HUES64 (cell line): Measurements from ENCODE around the gene HK3.

Experiments used
- H3K27ac ChIP-seq: 2 replicates; pipeline ENCODE4 v1.7.0; 2013; ENCODE audit warnings: low read depth, low read length, inconsistent platforms
- H3K27me3 ChIP-seq: 2 replicates; pipeline ENCODE4 v1.6.1; 2013; ENCODE audit warnings: mild to moderate bottlenecking, low read length; ENCODE audit not compliant: insufficient read depth
- H3K36me3 ChIP-seq: 2 replicates; pipeline ENCODE4 v1.6.1; 2013; ENCODE audit warnings: mild to moderate bottlenecking, low read length; ENCODE audit not compliant: insufficient read depth
- H3K4me1 ChIP-seq: 2 replicates; pipeline ENCODE4 v1.6.1; 2013; ENCODE audit warnings: mild to moderate bottlenecking, low read length, moderate library complexity; ENCODE audit not compliant: insufficient read depth
- H3K4me3 ChIP-seq: 2 replicates; pipeline ENCODE4 v1.5.1; 2013; ENCODE audit warnings: mild to moderate bottlenecking, low read length, moderate library complexity
- H3K9ac ChIP-seq: 2 replicates; pipeline ENCODE4 v1.6.1; 2013; ENCODE audit warnings: mild to moderate bottlenecking, low read depth, low read length
- H3K9me3 ChIP-seq: 2 replicates; pipeline ENCODE4 v1.6.1; 2013; ENCODE audit warnings: low read depth, low read length; ENCODE audit not compliant: insufficient read depth
- WGBS: fragments of 150-250, 120-280 bp; methylation state at CpG from one replicate; pipeline ENCODE4 v1.1.7; 2013; ENCODE audit warnings: missing lambda C conversion rate; 5-methylcytosine and 5-hydroxymethylcytosine counted together

The HK3 gene

GRCh38 chr5:176881021-176881749 is 18.0 kb downstream of the HK3 start:
- H3K4me1 ChIP-seq, result no peaks in the 10 kb centered on the region; the same call in 1 of the 2 replicates
- no peak overlapping the region for H3K27ac ChIP-seq
- WGBS, result 95% methylated on average over 27 of the region's 28 CpGs
- no peaks in the 10 kb centered on the region for H3K27me3 ChIP-seq
- H3K36me3 ChIP-seq, result no peaks in the 10 kb centered on the region
- H3K4me3 ChIP-seq, result no peak overlapping the region
- H3K9me3 ChIP-seq, result no peaks in the 10 kb centered on the region
- no peak overlapping the region for H3K9ac ChIP-seq

- no peak overlapping the region for H3K27ac ChIP-seq
- no peaks in the 10 kb centered on the region for H3K36me3 ChIP-seq
- H3K9ac ChIP-seq, result no peak overlapping the region
- H3K4me1 ChIP-seq, result no peaks in the 10 kb centered on the region; the same call in 1 of the 2 replicates
- no peaks in the 10 kb centered on the region for H3K9me3 ChIP-seq
- 94% methylated on average over 20 of the region's 26 CpGs for WGBS
- H3K27me3 ChIP-seq, result no peaks in the 10 kb centered on the region
- H3K4me3 ChIP-seq, result no peak overlapping the region
Observed at GRCh38 chr5:176880366-176881020, 18.7 kb downstream of the HK3 start.

GRCh38 chr5:176879663-176880361 is 19.3 kb downstream of the HK3 start:
- Histone ChIP-seq H3K4me3 (no peak overlapping the region), H3K36me3 (no peaks in the 10 kb centered on the region), H3K27me3 (no peaks in the 10 kb centered on the region), H3K27ac (no peak overlapping the region), H3K4me1 (no peaks in the 10 kb centered on the region; the same call in 1 of the 2 replicates), H3K9ac (no peak overlapping the region), H3K9me3 (no peaks in the 10 kb centered on the region)
- 86% methylated on average over 23 of the region's 23 CpGs for WGBS

DNA sequence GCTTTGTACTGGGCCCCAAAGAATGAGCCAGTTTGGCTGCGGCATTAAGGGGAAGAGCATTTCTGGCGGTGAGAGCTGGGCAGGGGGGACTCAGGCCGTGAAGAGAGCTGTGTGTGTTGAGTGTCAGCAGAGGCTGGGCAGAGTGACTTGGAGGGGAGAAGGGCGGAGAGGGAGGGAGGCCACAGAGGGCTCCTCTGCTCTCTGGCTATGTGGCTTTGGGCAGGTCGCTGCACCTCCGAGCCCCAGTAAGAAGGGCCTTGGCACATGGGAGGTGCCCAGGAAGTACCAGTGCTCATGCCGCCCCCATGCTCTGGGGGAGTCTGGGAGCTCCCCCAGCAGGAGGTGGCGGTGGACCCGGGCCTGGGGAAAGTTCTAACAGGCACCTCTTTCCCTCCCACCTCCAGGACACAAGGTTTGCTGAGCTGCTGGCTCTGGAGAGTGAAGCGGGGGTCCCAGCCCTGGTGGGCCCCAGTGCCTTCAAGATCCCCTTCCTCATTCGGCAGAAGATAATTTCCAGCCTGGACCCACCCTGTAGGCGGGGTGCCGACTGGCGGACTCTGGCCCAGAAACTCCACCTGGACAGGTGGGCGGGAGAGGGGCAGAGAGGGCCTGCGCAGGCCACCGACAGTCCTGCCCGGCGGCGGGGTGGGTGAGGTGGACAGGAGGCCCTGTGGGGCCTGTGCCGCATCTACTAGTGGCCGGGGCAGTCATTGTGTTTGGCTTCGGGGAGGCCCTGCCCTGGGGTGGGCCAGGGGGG is 20.1 kb downstream of the HK3 start:
- Histone ChIP-seq H3K36me3 (no peaks in the 10 kb centered on the region), H3K27me3 (no peaks in the 10 kb centered on the region), H3K4me3 (no peak overlapping the region), H3K4me1 (no peaks in the 10 kb centered on the region), H3K9ac (no peak overlapping the region), H3K27ac (no peak overlapping the region), H3K9me3 (no peaks in the 10 kb centered on the region)
- 85% methylated on average over 23 of the region's 23 CpGs for WGBS

DNA sequence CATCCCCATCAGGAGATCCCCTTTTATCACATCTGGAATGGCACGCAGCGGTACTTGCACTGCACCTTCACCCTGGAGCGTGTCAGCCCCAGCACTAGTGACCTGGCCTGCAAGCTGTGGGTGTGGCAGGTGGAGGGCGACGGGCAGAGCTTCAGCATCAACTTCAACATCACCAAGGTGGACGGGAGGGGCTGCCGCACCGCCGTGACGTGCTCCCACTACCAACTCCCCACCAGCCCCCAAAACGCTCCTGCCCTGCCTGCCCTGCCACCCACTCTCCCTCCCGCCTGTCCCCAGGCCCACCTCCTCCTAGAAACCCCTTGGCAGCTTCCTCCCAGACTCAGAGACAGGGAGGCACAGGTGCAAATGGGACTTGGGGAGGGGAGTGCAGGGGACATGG is 20.7 kb downstream of the HK3 start:
- Histone ChIP-seq H3K9ac (no peak overlapping the region), H3K36me3 (no peaks in the 10 kb centered on the region), H3K4me3 (no peak overlapping the region), H3K4me1 (no peaks in the 10 kb centered on the region), H3K27me3 (no peaks in the 10 kb centered on the region), H3K27ac (no peak overlapping the region), H3K9me3 (no peaks in the 10 kb centered on the region)
- WGBS, result 93% methylated on average over 12 of the region's 12 CpGs

DNA sequence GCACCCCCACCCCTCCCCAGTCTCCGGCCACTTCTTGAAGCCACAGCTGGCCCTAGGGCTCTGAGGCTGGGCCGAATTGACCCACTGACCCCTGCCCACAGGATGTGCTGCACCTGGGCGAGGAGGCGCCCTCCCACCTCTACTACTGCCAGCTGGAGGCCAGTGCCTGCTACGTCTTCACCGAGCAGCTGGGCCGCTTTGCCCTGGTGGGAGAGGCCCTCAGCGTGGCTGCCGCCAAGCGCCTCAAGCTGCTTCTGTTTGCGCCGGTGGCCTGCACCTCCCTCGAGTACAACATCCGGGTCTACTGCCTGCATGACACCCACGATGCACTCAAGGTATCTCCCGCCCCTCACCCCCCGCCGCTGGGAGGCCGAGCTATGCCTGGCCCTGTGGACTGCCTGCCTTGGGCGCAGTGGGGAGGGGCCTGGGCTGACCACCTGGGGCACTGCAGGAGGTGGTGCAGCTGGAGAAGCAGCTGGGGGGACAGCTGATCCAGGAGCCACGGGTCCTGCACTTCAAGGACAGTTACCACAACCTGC is 21.3 kb downstream of the HK3 start:
- 88% methylated on average over 21 of the region's 21 CpGs for whole genome bisulfite sequencing
- no peaks in the 10 kb centered on the region for H3K27me3 ChIP-seq
- no peak overlapping the region for H3K9ac ChIP-seq
- no peak overlapping the region for H3K27ac ChIP-seq
- no peaks in the 10 kb centered on the region for H3K9me3 ChIP-seq
- H3K4me3 ChIP-seq, result no peak overlapping the region
- no peaks in the 10 kb centered on the region for H3K4me1 ChIP-seq
- H3K36me3 ChIP-seq, result no peaks in the 10 kb centered on the region

DNA sequence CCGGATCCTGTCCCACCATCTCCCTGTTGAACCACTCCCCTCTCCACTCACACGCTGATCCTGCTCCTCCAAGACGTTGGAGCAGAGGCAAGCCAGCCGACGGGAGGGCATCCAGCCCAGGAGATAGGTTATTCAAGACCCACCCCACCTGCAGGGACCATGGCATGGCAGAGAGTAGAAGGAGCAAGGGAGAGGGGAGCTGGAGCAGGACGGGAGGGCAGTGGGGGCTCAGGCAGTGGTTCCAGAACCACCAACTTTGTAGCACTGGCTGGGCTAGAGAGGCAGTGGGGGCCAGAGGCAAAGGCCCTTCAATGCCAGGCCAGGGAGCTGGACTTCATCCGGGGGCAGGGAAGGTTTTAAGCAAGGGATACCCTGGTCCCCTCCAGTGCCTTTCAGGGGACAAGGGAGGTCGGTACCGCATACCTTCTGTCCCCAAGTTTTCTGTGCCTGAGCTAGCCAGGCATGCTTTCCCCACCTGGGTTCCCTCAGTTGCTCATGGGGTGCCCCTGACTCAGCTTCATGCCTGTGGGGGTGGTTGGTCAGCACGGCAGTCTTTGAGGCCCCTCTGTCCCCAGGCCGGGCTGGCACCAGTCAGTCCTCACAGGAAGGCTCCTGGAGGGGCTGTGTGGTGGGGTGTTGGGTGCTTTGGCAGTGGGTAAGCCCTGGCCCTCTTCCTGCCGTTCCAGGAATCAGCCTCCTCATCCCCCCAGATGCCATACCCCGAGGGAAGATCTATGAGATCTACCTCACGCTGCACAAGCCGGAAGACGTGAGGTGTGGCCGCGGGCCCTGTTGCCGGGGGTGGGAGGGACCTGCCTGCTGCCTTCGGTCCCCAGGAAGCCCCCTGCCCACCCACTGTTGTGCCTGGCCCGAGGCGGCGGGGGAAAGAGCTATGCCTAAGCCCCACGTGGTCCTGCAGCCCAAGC is 22.4 kb downstream of the HK3 start:
- no peaks in the 10 kb centered on the region for H3K36me3 ChIP-seq
- H3K9me3 ChIP-seq, result no peaks in the 10 kb centered on the region
- no peaks in the 10 kb centered on the region for H3K27me3 ChIP-seq
- H3K4me3 ChIP-seq, result no peak overlapping the region
- no peak overlapping the region for H3K27ac ChIP-seq
- H3K9ac ChIP-seq, result no peak overlapping the region
- WGBS, result 87% methylated on average over 24 of the region's 24 CpGs
- no peaks in the 10 kb centered on the region for H3K4me1 ChIP-seq

DNA sequence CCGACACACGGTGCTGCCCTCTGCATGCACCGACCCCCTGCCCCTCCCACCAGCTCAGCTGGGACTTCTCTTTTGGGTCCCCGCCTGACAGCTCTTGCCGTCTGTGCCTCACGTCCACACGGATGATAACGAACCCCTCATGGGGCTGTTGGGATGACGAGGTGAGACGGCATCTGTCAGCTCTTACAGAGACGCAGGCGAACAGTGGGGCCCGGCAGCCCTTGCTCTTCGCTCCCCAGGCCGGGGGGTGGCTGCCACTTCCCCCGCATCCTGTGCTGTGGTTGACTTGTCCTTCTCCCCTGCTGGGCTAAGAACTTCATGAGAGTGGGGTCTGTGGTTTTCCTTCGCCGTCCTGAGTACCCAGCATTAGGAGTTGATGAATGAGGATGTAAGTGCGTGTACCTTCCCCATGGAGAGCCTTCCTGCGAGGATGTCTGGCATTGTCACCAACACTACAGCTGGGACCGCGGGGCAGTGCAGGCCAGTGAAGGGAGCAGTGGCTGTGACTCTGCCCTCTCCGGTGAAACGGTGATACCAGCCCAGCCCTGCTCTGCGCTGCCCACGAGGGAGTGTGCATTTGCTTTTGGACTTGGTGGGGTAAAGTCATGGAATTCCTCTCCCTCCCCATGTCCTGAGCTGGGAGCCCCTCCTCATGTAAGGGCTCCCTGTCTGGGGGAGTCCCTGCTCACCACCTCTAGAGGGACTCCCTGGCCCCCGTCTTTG is 23.2 kb downstream of the HK3 start:
- Histone ChIP-seq H3K27me3 (no peaks in the 10 kb centered on the region), H3K4me3 (no peak overlapping the region), H3K27ac (no peak overlapping the region), H3K9me3 (no peaks in the 10 kb centered on the region), H3K36me3 (no peaks in the 10 kb centered on the region), H3K4me1 (no peaks in the 10 kb centered on the region), H3K9ac (no peak overlapping the region)
- whole genome bisulfite sequencing, result 75% methylated on average over 26 of the region's 27 CpGs

GRCh38 chr5:176875014-176875550 is 24.1 kb downstream of the HK3 start:
- H3K4me3 ChIP-seq, result no peak overlapping the region
- no peaks in the 10 kb centered on the region for H3K9me3 ChIP-seq
- no peak overlapping the region for H3K9ac ChIP-seq
- WGBS, result 89% methylated on average over 17 of the region's 17 CpGs
- H3K4me1 ChIP-seq, result no peaks in the 10 kb centered on the region
- no peaks in the 10 kb centered on the region for H3K27me3 ChIP-seq
- no peak overlapping the region for H3K27ac ChIP-seq
- no peaks in the 10 kb centered on the region for H3K36me3 ChIP-seq
